ENCODE measurements around the gene CACNA1E. TPM values are rescaled to one million over a fixed set of nuclear protein-coding genes. Genes with fewer than 3 reads are reported as not detected.

Gene CACNA1E
- total RNA-seq, 1 donor from 2014 or later: not detected

GRCh38 chr1:181754103-181754502, 270.8 kb downstream of the CACNA1E start:
- H3K36me3 Mint-ChIP-seq (ENCODE audit: low read depth): no peaks in the 10 kb centered on the region
- no peaks in the 10 kb centered on the region for H3K27me3 Mint-ChIP-seq (ENCODE audit: low read depth)
- H3K9me3 Mint-ChIP-seq (ENCODE audit: low read depth): peaks cover 11% of the 10 kb centered on the region
- TF ChIP-seq, protein P1, sequence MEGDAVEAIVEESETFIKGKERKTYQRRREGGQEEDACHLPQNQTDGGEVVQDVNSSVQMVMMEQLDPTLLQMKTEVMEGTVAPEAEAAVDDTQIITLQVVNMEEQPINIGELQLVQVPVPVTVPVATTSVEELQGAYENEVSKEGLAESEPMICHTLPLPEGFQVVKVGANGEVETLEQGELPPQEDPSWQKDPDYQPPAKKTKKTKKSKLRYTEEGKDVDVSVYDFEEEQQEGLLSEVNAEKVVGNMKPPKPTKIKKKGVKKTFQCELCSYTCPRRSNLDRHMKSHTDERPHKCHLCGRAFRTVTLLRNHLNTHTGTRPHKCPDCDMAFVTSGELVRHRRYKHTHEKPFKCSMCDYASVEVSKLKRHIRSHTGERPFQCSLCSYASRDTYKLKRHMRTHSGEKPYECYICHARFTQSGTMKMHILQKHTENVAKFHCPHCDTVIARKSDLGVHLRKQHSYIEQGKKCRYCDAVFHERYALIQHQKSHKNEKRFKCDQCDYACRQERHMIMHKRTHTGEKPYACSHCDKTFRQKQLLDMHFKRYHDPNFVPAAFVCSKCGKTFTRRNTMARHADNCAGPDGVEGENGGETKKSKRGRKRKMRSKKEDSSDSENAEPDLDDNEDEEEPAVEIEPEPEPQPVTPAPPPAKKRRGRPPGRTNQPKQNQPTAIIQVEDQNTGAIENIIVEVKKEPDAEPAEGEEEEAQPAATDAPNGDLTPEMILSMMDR (IDR thresholded peaks at IDR 0.05): no peak
- no peak overlapping the region for H3K27ac Mint-ChIP-seq (ENCODE audit: unreplicated experiment)
- H3K4me3 Mint-ChIP-seq (ENCODE audit: unreplicated experiment): no peak overlapping the region
- DNase-seq (ENCODE audit: low spot score): no peak
- H3K4me1 Mint-ChIP-seq (ENCODE audit: low read depth): no peaks in the 10 kb centered on the region

GRCh38 chr1:181759481-181759880, 276.2 kb downstream of the CACNA1E start:
- Mint-ChIP-seq H3K4me3 (ENCODE audit: unreplicated experiment) (no peak overlapping the region), H3K36me3 (ENCODE audit: low read depth) (no peaks in the 10 kb centered on the region), H3K4me1 (ENCODE audit: low read depth) (no peaks in the 10 kb centered on the region), H3K27me3 (ENCODE audit: low read depth) (no peaks in the 10 kb centered on the region), H3K9me3 (ENCODE audit: low read depth) (peaks cover 11% of the 10 kb centered on the region), H3K27ac (ENCODE audit: unreplicated experiment) (no peak overlapping the region)
- TF ChIP-seq, protein P1 (IDR thresholded peaks at IDR 0.05): no peak
- no peak for DNase-seq (ENCODE audit: low spot score)

- H3K4me3 Mint-ChIP-seq (ENCODE audit: unreplicated experiment): no peak overlapping the region
These were observed 280.4 kb downstream of the CACNA1E start for GRCh38 chr1:181763736-181764135.

DNA sequence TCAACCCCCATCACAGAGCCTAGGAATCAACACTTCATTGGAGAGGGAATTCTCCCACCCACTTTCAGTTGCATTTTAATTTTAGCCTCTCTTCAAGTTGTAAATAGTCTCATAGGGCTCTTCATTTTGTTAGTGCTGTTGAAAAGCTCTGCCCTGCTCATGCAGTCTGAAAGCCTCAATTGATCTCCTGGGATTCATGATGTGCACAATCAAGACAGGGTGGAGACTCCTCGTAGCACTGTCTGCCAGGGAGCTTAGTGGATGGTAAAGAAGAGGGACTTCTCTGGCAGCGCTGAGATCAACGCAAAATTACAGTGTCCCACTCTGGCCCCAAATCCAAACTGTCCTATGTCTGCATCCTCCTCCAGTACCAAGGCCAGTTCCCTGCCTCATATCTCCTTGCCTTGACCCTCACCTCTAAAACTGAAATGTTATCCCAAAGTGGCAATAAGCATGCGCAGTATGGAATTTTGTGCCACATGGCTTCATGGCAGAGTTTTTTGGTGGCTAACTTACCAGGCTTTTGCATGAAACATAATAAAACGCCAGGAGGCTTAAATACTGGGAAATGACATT, 282.2 kb downstream of the CACNA1E start:
- Mint-ChIP-seq H3K4me1 (ENCODE audit: low read depth) (no peaks in the 10 kb centered on the region), H3K27me3 (ENCODE audit: low read depth) (peaks cover 2% of the 10 kb centered on the region), H3K4me3 (ENCODE audit: unreplicated experiment) (no peak overlapping the region), H3K9me3 (ENCODE audit: low read depth) (no peaks in the 10 kb centered on the region), H3K27ac (ENCODE audit: unreplicated experiment) (no peak overlapping the region), H3K36me3 (ENCODE audit: low read depth) (no peaks in the 10 kb centered on the region)
- no peak for DNase-seq (ENCODE audit: low spot score)
- TF ChIP-seq, protein P1 (IDR thresholded peaks at IDR 0.05): no peak

More at GRCh38 chr1:181763736-181764135, 280.4 kb downstream of the CACNA1E start:
- Mint-ChIP-seq H3K36me3 (ENCODE audit: low read depth) (no peaks in the 10 kb centered on the region), H3K27ac (ENCODE audit: unreplicated experiment) (no peak overlapping the region), H3K9me3 (ENCODE audit: low read depth) (no peaks in the 10 kb centered on the region), H3K27me3 (ENCODE audit: low read depth) (peaks cover 2% of the 10 kb centered on the region), H3K4me1 (ENCODE audit: low read depth) (no peaks in the 10 kb centered on the region)
- TF ChIP-seq, protein P1 (IDR thresholded peaks at IDR 0.05): no peak
- DNase-seq (ENCODE audit: low spot score): no peak

DNA sequence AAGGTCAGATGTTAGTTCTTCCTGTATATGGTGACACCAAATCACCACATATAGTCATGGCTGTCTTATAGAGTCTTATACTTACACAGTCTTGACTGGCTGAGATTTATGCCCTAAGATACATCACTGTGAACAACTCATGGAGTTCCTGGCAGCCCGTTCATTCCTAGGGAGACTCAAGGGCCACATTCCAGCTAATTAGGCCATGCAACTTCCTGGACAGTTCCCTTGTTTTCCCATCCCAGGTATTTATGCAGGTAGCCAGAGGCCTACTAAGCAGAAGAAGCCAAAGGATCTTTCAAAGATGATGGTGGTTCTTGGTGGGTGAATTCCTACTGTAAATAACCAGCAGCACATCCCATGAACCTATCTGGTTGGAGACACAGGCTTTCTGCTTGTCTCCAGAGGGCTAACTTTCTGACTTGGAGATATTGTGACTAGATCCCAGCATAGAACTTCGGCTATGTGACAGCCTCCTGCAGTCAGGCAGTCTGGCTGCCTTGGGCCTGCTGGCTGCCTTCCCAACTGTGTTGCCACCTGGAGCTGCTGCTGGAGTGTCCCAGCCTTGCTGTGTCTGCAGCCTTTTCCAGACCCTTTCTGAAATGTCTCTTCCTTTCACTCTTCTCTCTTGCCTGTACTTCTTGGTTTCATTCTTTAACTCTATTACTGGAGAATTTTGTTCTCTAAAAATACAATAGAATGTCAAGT, 283.8 kb downstream of the CACNA1E start:
- H3K4me3 Mint-ChIP-seq (ENCODE audit: unreplicated experiment): no peak overlapping the region
- H3K9me3 Mint-ChIP-seq (ENCODE audit: low read depth): peaks cover 2% of the 10 kb centered on the region
- TF ChIP-seq, protein P1 (IDR thresholded peaks at IDR 0.05): no peak
- no peak for DNase-seq (ENCODE audit: low spot score)
- H3K27ac Mint-ChIP-seq (ENCODE audit: unreplicated experiment): no peak overlapping the region
- H3K4me1 Mint-ChIP-seq (ENCODE audit: low read depth): no peaks in the 10 kb centered on the region
- H3K27me3 Mint-ChIP-seq (ENCODE audit: low read depth): peaks cover 2% of the 10 kb centered on the region
- no peaks in the 10 kb centered on the region for H3K36me3 Mint-ChIP-seq (ENCODE audit: low read depth)
